Activated naive CD8-positive, alpha-beta T cell (primary cell): Measurements from ENCODE around the gene CRY1.

Source experiments
- H3K27ac Mint-ChIP-seq: one replicate; pipeline ENCODE4 v1.8.0; 2021; ENCODE audit warnings: mixed read lengths
- H3K27me3 Mint-ChIP-seq: one replicate; pipeline ENCODE4 v1.8.0; 2021; ENCODE audit warnings: mixed read lengths
- H3K36me3 Mint-ChIP-seq: one replicate; pipeline ENCODE4 v1.8.0; 2021; ENCODE audit warnings: mixed read lengths
- H3K4me1 Mint-ChIP-seq: one replicate; pipeline ENCODE4 v1.8.0; 2021; ENCODE audit warnings: low read depth, mixed read lengths
- H3K4me3 Mint-ChIP-seq: one replicate; pipeline ENCODE4 v1.8.0; 2021; ENCODE audit warnings: mild to moderate bottlenecking, mixed read lengths
- H3K9me3 Mint-ChIP-seq: one replicate; pipeline ENCODE4 v1.8.0; 2021; ENCODE audit warnings: low read depth, mixed read lengths

The CRY1 gene

GRCh38 chr12:106956048-106956578, 137.2 kb downstream of the CRY1 start:
- H3K27me3 Mint-ChIP-seq = no peaks in the 10 kb centered on the region

GRCh38 chr12:106955377-106956047, 137.8 kb downstream of the CRY1 start, which contains the start of gene TMEM263:
TMEM263 (plus strand) TSS chr12:106955907; CDS start chr12:106967117, 11,210 bp downstream.
- H3K27me3 Mint-ChIP-seq = no peaks in the 10 kb centered on the region
- no peaks in the 10 kb centered on the region for H3K9me3 Mint-ChIP-seq
- H3K36me3 Mint-ChIP-seq = peaks cover 2% of the 10 kb centered on the region
- peaks cover 30% of the 10 kb centered on the region for H3K4me1 Mint-ChIP-seq
- peak within 1 kb of the TSS; percentile 94 for H3K27ac Mint-ChIP-seq
- peak within 1 kb of the TSS; percentile 99 for H3K4me3 Mint-ChIP-seq

More at GRCh38 chr12:106956048-106956578, 137.2 kb downstream of the CRY1 start:
- Mint-ChIP-seq H3K4me3 (peak overlapping the region; percentile 99), H3K36me3 (peaks cover 2% of the 10 kb centered on the region), H3K4me1 (peaks cover 34% of the 10 kb centered on the region), H3K9me3 (no peaks in the 10 kb centered on the region), H3K27ac (peak overlapping the region; percentile 94)

- H3K27ac Mint-ChIP-seq = peak overlapping the region; percentile 88
- peaks cover 2% of the 10 kb centered on the region for H3K36me3 Mint-ChIP-seq
- peaks cover 30% of the 10 kb centered on the region for H3K4me1 Mint-ChIP-seq
- peak overlapping the region; percentile 88 for H3K4me3 Mint-ChIP-seq
- H3K27me3 Mint-ChIP-seq = no peaks in the 10 kb centered on the region
- no peaks in the 10 kb centered on the region for H3K9me3 Mint-ChIP-seq
Observed at GRCh38 chr12:106954462-106955376, 138.6 kb downstream of the CRY1 start.

GRCh38 chr12:106953352-106954250, 139.7 kb downstream of the CRY1 start:
- Mint-ChIP-seq H3K9me3 (peaks cover 4% of the 10 kb centered on the region), H3K4me3 (peak overlapping the region; percentile 52), H3K4me1 (peaks cover 27% of the 10 kb centered on the region), H3K27me3 (peaks cover 1% of the 10 kb centered on the region), H3K27ac (no peak overlapping the region), H3K36me3 (no peaks in the 10 kb centered on the region)

- Mint-ChIP-seq H3K27ac (no peak overlapping the region), H3K36me3 (no peaks in the 10 kb centered on the region), H3K27me3 (peaks cover 1% of the 10 kb centered on the region), H3K9me3 (peaks cover 4% of the 10 kb centered on the region), H3K4me3 (no peak overlapping the region), H3K4me1 (peaks cover 13% of the 10 kb centered on the region)
Observed at GRCh38 chr12:106950591-106950990, 142.8 kb downstream of the CRY1 start.

- H3K4me1 Mint-ChIP-seq = peaks cover 4% of the 10 kb centered on the region
- peaks cover 4% of the 10 kb centered on the region for H3K9me3 Mint-ChIP-seq
- H3K4me3 Mint-ChIP-seq = no peak overlapping the region
- no peaks in the 10 kb centered on the region for H3K36me3 Mint-ChIP-seq
- H3K27ac Mint-ChIP-seq = no peak overlapping the region
- peaks cover 1% of the 10 kb centered on the region for H3K27me3 Mint-ChIP-seq
Observed at GRCh38 chr12:106947461-106947860, 145.9 kb downstream of the CRY1 start.

GRCh38 chr12:106945261-106945851, 148.0 kb downstream of the CRY1 start:
- Mint-ChIP-seq H3K4me1 (no peaks in the 10 kb centered on the region), H3K4me3 (no peak overlapping the region), H3K9me3 (peaks cover 4% of the 10 kb centered on the region), H3K36me3 (no peaks in the 10 kb centered on the region), H3K27me3 (peaks cover 1% of the 10 kb centered on the region), H3K27ac (no peak overlapping the region)

- Mint-ChIP-seq H3K27ac (no peak overlapping the region), H3K4me3 (no peak overlapping the region), H3K27me3 (no peaks in the 10 kb centered on the region), H3K36me3 (no peaks in the 10 kb centered on the region), H3K4me1 (no peaks in the 10 kb centered on the region), H3K9me3 (no peaks in the 10 kb centered on the region)
Observed at GRCh38 chr12:106942775-106943174, 150.6 kb downstream of the CRY1 start.

GRCh38 chr12:106941481-106942156, 151.7 kb downstream of the CRY1 start:
- Mint-ChIP-seq H3K27ac (no peak overlapping the region), H3K4me3 (no peak overlapping the region), H3K36me3 (no peaks in the 10 kb centered on the region)

More at GRCh38 chr12:106941481-106942156, 151.7 kb downstream of the CRY1 start:
- Mint-ChIP-seq H3K27me3 (no peaks in the 10 kb centered on the region), H3K4me1 (no peaks in the 10 kb centered on the region), H3K9me3 (no peaks in the 10 kb centered on the region)
